HG03521 (cell line): Measurements from ENCODE around the gene RETN.

Experiments
- ATAC-seq: cut with Tn5 transposase; IDR thresholded peaks from one replicate; pipeline ENCODE4 v1.9.1; 2021; ENCODE audit warnings: mild to moderate bottlenecking, moderate library complexity; ENCODE audit not compliant: unreplicated experiment

The RETN gene, protein sequence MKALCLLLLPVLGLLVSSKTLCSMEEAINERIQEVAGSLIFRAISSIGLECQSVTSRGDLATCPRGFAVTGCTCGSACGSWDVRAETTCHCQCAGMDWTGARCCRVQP

DNA sequence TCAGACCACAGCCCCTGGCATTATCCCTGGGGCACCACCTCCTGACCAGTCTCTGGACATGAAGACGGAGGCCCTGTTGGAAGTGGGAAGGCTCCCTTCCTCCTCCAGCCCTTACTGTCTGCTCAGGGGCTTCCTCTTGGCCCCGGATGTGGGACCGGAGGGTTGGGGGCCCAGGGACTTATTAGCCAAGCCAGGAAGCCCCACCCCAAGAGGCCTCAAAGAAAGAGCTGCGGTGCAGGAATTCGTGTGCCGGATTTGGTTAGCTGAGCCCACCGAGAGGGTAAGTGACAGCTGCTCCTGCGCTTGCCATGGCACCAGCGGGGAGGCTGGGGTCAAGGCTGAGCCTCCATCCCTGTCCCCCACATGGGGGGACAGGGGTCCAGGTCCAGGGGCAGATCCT, at the start of gene RETN:
RETN (plus strand) TSS at position 208 of the 400 bp plus-strand sequence. CDS start 278 bp downstream, outside the sequence.
- no peak for ATAC-seq

DNA sequence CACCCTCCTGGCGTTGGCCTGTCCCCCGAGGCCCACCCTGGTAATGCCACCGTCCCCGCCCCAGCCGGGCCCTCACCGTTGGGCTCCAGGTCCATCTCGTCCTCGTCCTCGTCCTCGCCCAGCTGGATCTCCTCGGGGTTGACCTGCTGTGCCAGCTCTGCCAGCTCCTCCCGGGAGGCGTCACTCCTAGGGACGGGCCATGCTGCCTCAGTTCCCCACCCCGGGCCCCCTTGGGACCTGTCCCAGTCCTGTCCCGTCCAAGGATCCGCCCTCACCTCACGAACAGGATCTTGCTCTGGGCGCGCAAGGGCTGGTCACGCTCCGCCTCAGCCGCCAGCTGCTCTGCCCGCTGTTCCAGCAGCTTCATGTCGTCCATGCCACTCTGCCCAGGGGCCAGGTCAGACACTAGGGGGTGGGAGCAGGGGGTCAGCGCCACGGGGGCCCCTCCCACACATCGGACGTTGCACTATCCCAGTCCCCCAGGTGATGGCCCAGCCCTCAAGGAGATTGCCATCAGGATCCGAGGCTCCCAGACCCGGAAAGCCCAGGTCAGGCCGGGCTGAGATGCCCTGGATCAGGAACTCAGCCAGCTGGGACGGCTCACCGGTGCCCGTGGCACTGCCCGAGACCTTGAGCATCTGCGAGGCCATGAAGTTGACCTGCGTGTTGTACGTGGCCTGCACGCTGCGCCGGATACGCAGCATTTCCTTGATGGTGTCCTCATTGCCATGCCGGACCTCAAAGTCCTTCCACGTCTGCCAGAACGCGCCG, 49.0 kb upstream of the RETN start:
- ATAC-seq, result no peak

DNA sequence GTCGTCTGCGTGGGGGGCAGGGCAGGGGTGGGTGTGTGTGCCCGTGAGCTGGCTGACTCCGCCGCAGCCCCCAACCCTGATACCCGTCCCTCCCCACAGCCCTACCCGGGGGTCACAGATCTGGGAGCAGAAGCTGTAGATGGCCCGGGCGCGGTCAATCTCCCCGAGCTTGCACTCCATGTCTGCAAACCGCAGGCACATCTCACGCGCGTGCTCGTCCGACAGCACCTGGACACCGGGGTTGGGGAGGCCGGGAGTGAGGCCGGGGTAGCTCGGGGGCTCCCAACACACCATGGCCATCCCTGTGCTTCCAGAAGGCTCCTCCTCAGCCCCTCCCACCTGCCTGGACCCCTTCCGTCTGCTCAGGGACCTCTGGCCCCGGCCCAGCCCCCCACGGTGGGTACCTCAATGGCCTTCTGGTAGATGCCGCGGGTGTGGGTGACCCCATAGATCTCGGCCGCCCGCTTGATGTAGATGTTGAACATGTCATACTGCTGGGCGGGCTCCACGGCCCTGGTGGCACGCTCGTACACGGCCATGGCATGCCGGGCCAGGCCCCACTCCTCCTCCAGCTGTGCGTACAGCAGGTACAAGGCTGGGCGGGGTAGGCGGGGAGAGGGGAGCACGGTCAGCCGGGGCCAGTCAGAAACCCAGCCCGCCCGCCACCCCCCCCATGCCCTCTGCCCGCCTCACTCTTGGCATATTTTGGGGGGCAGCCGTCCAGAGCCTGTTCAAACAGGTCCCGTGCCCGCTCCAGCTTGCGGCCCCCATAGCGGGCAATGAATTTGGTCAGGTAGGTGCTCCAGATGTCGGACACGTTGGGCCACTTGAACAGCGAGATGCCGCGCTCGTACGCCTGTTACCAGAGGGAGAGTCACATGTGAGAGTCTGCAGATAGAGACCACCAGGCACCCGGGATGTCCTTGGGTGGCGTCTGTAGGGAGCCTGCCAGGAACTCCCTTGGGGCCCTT, 48.1 kb upstream of the RETN start:
- no peak for ATAC-seq

DNA sequence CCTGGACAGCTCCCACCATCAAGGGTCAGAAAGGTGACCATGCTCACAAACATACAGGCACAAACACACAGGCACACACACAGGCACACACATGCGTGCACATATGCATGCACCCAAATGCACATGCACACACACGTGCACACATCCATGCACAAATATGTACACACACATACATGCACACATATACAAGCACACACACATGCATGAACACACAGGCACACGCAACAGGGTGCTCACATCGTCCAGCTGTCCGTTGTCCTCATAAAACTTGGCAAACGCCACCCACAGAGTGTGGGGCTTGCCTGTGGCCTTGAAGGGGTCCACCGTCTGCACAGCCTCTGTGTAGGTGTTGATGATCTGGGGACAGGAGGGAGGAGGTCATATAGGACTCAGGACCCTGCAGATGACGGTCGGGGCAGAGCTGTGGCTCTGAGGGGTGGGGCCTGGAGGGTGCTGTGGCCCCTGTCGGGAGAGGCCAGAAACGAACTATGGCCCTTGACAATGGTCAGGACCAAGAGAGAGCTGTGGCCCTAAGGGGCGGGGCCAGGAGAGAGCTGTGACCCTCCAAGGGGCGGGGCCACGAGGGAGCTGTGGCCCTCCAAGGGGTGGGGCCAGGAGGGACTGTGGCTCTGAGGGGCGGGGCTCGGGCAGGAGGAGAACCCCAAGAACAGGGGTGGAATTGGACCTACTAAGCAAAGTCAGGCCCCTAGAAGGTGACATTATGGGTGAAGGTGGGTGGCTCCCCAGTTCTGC, 45.7 kb upstream of the RETN start:
- ATAC-seq, result no peak

DNA sequence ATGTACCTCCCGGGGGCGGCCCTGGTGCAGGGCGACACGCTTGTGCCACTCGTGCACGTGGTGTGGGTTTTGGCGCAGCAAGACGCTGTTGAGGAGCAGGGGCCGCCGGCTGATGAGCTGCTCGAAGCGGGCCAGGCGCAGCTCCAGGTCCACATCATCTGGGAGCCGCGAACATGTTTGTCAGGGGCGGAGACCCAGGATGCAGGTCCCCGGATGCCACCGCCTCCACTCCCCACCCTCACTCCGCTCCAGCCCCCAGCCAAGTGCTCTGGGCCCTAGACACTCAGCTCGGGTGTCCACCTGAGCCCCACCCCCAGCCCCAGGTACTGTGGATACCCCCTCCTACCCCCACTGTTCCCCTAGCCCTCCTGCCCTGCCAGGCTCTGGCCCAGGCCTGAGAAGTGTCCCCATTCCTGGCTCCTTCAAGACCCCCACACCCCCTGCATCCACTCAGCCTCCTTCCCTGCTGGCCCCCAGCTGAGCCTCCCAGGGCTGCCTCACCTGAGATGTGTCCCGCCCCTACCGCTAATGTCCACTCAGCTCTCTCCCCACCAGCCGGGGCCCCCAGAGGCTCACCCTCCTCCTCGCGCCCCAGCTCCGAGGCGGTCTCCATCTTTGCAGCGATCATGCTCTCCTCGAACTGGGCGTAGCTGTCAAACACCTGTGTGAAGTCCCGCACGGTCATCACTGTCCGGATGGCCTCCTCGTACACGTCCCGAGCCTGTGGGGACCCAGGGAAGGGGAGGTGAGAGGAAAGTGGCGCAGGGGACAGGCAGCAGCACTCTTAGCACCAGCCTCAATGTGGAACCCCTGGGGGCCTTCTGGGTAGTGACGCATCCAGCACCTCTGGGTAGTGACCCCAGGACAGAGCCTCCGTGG, 44.9 kb upstream of the RETN start:
- no peak for ATAC-seq

DNA sequence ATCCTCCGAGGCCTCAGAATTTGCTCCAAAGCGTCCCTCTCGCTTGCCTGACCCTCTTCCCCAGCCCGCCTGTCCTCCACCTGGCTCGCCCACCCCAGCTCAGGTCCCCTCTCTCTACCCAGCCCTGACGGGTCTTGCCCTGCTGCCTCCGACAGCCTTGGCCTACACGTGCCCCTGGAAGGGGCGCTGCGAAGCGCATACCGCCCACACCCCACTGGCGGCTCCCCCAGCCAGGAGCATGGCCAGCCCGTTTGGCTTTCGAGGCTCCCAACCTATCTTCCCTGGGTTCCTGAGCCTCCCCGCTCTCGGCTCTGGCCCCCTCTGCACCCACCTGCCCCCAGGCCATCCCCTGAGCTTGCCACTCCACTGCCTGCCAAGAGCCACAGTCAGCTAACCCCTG, 44.0 kb upstream of the RETN start:
- ATAC-seq, result no peak

DNA sequence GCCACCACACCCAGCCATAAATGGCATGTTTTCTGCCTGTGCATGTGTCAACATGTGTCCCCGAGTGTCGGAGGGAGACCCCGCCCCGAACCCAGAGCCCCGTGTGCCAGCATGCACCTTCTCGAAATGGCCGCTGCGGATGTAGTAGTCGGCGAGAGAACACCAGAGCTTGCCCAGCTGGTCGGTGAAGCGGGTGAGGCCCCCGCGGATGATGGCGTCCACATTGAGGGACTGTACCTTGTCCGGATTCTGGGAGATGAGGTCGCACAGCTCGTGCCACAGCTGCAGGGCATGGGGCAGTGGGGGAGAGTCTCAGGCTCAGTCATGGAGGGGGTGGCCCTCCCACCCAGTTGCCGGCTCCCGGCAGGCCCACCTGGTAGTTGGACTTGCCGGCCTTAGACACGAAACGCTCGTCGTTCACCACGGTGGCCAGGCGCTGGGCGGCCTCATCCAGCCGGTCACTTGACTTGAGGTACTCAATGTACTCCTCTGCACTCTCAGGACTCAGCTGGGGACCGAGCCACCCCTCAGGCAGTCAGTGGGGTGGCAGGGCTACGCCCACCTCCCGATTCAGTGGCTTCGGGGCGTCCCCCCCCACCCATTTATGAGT, 43.0 kb upstream of the RETN start:
- no peak for ATAC-seq

DNA sequence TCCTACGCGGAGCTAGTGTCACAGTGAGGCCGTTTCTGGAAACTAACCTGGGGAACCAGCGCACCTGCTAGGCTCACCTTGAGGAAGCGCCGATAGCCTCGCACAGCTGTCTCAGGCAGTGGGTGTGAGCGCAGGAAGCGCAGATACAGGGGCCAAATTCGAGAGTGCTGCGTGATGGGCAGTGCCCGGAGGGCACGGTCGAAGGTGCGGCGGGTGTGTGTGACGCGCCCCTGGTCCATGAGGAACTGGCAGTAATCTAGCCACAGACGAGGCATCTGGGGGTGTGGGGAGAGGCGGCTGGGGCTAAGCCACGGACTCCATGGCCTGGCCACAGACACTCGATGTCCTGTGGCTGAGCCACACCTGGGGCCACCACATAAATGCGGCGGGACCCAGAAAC, 41.7 kb upstream of the RETN start:
- ATAC-seq, result no peak

DNA sequence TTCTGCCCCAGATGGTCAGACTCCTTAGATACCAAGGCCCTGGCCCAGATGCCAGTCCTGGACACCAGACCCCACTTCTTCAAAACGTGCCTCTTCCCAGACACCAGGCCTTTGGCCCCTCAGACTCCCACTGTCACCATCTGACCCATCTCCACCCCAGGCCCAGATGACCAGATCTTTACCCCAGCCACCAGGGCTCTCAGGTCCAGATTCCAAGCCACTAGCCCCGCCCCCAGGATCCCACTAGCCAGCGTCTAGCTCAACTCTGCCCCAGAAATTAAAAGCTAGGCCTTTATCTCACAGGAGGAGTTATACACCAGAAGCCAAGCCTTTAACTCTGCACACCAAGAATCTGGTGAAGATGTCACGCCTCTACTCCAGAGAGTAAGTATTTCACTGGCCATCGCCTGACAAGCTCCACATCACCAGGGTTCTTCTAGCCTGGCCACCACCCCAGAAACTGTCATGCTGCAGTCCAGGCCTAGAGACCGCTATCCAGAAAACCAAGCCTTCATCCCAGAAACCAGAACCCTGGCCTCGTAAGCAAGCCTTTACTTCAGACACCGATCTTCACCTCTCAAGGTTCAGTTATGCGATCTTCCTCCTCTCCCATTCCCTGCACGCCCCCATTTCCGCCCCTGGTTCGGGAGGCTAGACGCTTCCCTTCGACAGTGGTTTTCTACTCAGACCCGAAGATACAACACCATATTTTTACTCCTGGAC, 40.1 kb upstream of the RETN start:
- no peak for ATAC-seq

DNA sequence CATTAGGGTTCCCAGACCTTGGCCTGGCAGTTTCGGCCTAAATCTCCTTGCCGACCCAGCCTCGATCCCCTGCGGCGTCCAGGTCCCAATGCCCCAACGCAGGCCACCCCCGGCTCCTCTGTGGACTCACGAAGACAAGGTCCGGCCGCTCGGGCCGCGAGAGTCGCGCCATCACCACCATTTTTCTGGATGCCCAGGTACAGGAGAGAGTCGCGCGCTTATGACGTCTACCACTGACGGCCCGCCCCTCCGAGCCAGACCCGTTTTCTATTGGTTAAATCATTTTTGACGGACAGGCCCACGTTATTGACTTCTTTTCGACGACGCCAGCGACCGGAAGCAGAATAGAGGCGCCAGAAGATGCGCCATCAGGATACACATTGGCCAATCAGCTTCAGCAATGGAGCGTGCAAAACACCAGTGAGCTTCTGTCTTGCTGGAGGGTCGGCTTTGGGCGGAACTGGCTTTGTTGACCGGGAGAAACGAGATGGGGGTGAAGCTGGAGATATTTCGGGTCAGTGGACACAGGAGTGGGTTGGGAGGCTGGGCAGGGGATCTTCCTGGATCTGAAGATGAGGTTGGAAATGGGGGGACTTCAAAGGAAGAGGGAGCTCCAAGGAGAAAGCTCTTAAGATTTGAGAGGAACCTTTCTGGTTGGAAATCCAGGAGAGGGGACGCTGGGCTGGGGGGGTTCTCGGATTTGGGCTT, 39.3 kb upstream of the RETN start, which contains the start of the genes PET100 and XAB2:
PET100 (plus strand) TSS at position 447 of the 708 bp plus-strand sequence; CDS start at position 488, 41 bp downstream.
XAB2 (minus strand) TSS at position 199 of the 708 bp plus-strand sequence; CDS start at position 181, 18 bp downstream.
- ATAC-seq, result peak; percentile 94

DNA sequence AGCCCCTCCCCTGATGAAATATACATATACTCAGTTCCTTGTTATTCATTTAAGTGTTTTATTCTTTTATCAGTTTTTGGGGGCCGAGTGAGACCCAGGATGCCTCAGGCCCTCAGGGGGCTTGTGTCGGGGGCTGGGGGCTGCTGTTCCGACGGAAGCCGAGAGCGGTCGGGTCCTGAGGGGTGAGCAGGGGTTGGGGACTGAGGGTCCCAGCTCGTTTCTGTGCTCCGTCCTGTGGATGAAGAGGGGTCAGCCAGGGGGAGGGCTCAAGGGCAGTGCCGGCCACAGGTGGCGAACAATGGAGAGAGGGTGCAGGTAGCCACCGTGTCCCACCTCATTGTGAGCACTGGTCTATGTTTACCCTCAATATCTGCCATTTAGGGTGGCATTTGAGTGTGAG, 37.3 kb upstream of the RETN start:
- no peak for ATAC-seq

DNA sequence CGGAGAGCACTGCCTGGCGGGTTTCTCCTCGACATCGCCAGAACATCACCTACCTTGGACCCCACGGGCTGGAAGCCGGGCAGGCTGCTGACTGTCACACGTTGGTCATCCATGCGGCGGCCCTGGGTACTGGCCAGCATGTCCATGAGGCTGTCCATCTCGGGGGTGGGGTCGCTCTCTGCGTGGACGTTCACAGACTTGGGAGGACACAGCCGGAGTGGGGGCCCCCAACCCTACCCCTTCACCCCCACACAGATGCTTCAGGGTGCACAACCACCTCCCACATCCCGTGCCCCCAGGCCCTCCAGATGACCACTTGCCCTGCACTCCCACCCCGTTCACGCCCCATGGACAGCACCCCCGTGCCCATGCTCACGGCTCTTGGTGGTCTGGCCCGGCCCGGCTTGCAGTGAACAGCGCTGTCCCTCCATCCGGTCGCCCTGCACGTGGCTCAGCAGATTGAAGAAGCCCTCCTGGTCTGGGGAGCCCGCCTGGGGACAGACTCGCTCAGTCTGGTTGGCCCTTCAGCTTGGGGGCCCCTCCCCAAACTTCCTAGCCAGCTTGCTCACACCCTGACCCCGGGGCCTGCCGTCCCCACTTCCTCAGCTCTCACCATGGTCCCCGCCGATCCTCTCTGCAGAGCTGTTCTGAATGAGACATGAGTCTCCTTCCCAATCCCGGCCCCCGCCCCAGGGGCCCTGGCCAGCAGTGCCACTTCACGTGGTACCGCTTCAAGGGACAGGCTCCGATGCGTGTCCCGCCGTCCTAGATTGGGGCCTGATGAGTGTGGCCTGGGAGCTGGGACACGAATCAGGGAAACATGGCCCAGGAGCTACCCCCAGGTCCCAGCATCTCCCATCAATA, 36.3 kb upstream of the RETN start:
- no peak for ATAC-seq

DNA sequence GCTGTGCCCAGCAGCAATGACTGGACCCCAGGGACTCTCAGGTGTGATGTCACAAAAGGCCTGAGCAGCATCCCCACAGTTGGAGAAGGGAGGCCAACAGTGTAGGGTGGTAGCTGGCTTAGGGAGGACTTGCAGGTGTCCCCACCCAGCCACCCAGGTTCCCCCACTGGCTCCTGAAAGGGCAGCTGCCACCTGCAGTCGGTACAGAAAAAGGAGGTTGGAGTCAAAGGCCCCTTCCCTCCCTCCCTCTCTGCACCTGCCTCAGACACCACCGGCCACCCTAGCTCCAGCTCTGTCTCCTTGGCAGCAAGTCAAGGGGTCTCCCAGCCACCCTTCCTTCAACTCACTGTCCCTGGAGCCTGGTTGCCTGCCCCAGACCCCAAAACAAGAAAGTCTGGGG, 35.2 kb upstream of the RETN start, which contains the start of gene PCP2:
PCP2 (minus strand) TSS at position 22 of the 400 bp plus-strand sequence. CDS start 262 bp downstream, outside the sequence.
- no peak for ATAC-seq

DNA sequence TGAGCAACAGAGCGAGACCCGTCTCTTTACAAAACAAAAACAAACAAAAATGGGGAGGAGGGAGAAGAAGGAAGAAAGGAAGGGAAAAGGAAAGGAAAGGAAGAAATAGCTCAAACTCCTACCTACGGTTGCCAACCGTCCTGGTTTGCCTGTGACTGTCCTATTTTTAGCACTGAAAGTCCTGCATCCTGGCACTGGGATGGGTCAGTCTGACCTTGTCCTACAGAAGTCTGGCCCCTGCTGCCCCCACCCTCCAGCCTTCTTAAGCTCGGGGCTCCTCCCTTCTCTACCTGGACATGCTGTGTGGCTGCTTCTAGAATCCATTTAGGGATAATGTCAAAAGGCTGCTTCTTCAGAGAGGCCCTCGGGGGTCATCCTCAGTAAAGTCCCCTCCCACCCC, 33.2 kb upstream of the RETN start:
- ATAC-seq, result no peak

DNA sequence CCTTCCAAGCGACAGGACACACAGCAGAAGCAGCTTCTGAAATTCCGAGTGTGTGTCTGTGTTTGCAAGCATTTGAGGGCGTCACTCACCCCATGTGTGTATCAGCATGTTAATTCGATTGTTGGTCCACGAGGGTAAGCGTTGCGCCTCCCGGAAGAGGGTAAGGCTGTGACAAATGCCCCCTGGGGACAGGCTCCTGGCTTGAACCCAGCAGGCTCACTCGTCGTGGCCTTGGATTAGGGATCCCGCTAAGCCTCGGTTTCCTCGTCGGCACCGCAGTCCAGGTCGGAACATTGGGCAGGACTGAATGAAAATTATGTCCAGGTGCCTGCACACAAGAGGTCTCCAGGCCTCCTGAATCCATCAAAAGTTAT, 32.5 kb upstream of the RETN start:
- no peak for ATAC-seq

DNA sequence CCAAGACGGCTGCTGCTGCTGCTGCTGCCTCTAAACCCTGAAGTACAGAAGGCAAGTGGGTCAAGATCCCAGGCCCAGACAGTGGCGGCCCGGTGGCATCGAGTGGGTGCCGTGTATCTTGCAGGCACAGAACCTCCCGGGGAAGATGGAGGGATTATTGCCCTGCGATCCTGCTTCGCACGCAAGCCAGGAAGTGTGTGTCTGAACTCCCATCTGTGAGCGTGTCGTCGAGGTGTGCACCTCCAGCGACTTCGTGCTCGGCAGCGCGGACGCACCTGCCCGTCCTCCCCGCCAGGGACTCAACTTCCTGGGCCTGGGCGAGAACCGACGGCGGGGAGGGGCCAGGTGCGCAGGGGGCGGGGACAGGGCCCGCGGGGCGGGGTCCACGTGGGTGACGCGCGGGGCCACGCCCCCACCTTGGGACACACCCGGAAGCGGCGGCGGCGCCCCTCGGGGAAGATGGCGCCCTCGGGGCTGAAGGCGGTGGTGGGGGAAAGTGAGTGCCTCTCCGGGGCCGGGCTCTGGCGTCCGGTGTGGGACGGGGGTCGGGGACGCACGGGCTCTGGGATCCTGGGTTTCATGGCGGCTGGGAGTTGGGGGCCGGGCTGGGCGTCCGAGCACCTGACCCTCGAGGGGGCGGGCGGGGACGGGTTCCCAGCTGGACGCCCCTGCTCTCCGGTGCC, 32.0 kb upstream of the RETN start, which contains the start of gene STXBP2:
STXBP2 (plus strand) TSS at position 420 of the 683 bp plus-strand sequence; CDS start at position 460, 40 bp downstream.
- peak; percentile 74 for ATAC-seq
